ENCODE data around the gene TRANK1. TPM values are rescaled to one million over a fixed set of nuclear protein-coding genes. Genes with fewer than 3 reads are reported as not detected.

Gene TRANK1
- total and polyA plus RNA-seq, 2 experiments from 2014 or later = 5.2 to 10.3 TPM

- H3K9me2 ChIP-seq (ENCODE audit: insufficient read depth) = no peaks in the 10 kb centered on the region
- H3F3A ChIP-seq (ENCODE audit: insufficient read depth) = no peaks in the 10 kb centered on the region
- no peak for DNase-seq
- no peaks in the 10 kb centered on the region for H3K36me3 ChIP-seq (ENCODE audit: low read depth)
- H3K4me1 ChIP-seq (ENCODE audit: insufficient read depth) = no peaks in the 10 kb centered on the region
- H3K9me3 ChIP-seq (ENCODE audit: low read depth) = no peaks in the 10 kb centered on the region
- no peak overlapping the region for H3K9ac ChIP-seq
- H3K27ac ChIP-seq = no peak overlapping the region
- no peak overlapping the region for H3K4me3 ChIP-seq
- H3K79me2 ChIP-seq (ENCODE audit: insufficient read depth) = no peaks in the 10 kb centered on the region
- no peaks in the 10 kb centered on the region for H3K27me3 ChIP-seq (replicated peaks; ENCODE audit: insufficient read depth)
- H3K4me2 ChIP-seq (ENCODE audit: unreplicated experiment) = no peak overlapping the region
- no peak overlapping the region for H2AFZ ChIP-seq
- 86 to 87% methylated on average over 2 of the region's 2 CpGs for WGBS, 2 experiments (ENCODE audit: low coverage in 1 of 2, low lambda C conversion rate in 2 of 2, missing lambda C conversion rate in 2 of 2)
- no peak for TF ChIP-seq EZH2phosphoT487 (IDR thresholded peaks at IDR 0.05; ENCODE audit: insufficient read depth, low read depth)
- TF ChIP-seq EZH2 (IDR thresholded peaks at IDR 0.05; ENCODE audit: insufficient read depth, poor library complexity, severe bottlenecking) = no peak
- H4K20me1 ChIP-seq (ENCODE audit: insufficient read depth) = no peaks in the 10 kb centered on the region
- in situ Hi-C loops (cut with MboI) = no loop called here
These were observed 73.3 kb downstream of the TRANK1 start for GRCh38 chr3:36871379-36872126.

GRCh38 chr3:36868614-36869436 lies 76.0 kb downstream of the TRANK1 start:
- Histone ChIP-seq H3K9me3 (ENCODE audit: low read depth) (no peaks in the 10 kb centered on the region), H3K27me3 (replicated peaks; ENCODE audit: insufficient read depth) (no peaks in the 10 kb centered on the region), H3K4me2 (ENCODE audit: unreplicated experiment) (no peak overlapping the region), H3K27ac (no peak overlapping the region), H3K4me1 (ENCODE audit: insufficient read depth) (no peaks in the 10 kb centered on the region), H3K9me2 (ENCODE audit: insufficient read depth) (no peaks in the 10 kb centered on the region), H3F3A (ENCODE audit: insufficient read depth) (no peaks in the 10 kb centered on the region), H3K9ac (no peak overlapping the region), H3K79me2 (ENCODE audit: insufficient read depth) (no peaks in the 10 kb centered on the region), H2AFZ (no peak overlapping the region), H3K36me3 (ENCODE audit: low read depth) (no peaks in the 10 kb centered on the region), H3K4me3 (no peak overlapping the region), H4K20me1 (ENCODE audit: insufficient read depth) (no peaks in the 10 kb centered on the region)
- in situ Hi-C loops (cut with MboI) = loop anchor here (10.0 kb wide), 1 partner anchor 134 kb away; no protein-coding TSS in a partner anchor
- peak; percentile 67 for DNase-seq
- no peak for TF ChIP-seq EZH2 (IDR thresholded peaks at IDR 0.05; ENCODE audit: insufficient read depth, poor library complexity, severe bottlenecking)
- TF ChIP-seq EZH2phosphoT487 (IDR thresholded peaks at IDR 0.05; ENCODE audit: insufficient read depth, low read depth) = no peak
- WGBS, 2 experiments (ENCODE audit: low coverage in 1 of 2, low lambda C conversion rate in 2 of 2, missing lambda C conversion rate in 2 of 2) = 28 to 30% methylated on average over 2 of the region's 2 CpGs

- Histone ChIP-seq H3K9me3 (ENCODE audit: low read depth) (no peaks in the 10 kb centered on the region), H3K4me3 (no peak overlapping the region), H3K27me3 (replicated peaks; ENCODE audit: insufficient read depth) (no peaks in the 10 kb centered on the region), H3K27ac (no peak overlapping the region), H3K9me2 (ENCODE audit: insufficient read depth) (no peaks in the 10 kb centered on the region), H3K4me1 (ENCODE audit: insufficient read depth) (no peaks in the 10 kb centered on the region), H3K79me2 (ENCODE audit: insufficient read depth) (no peaks in the 10 kb centered on the region), H3K36me3 (ENCODE audit: low read depth) (0 out of 2 replicates have a peak, but pooled peaks cover 3% of the 10 kb centered on the region), H2AFZ (no peak overlapping the region), H3K9ac (no peak overlapping the region), H3K4me2 (ENCODE audit: unreplicated experiment) (no peak overlapping the region), H3F3A (ENCODE audit: insufficient read depth) (no peaks in the 10 kb centered on the region), H4K20me1 (ENCODE audit: insufficient read depth) (no peaks in the 10 kb centered on the region)
- WGBS, 2 experiments (ENCODE audit: low coverage in 1 of 2, low lambda C conversion rate in 2 of 2, missing lambda C conversion rate in 2 of 2) = 81 to 85% methylated on average over 7 of the region's 7 CpGs
- in situ Hi-C loops (cut with MboI) = loop anchor here (10.0 kb wide), 1 partner anchor 133 kb away; no protein-coding TSS in a partner anchor
- TF ChIP-seq EZH2 (IDR thresholded peaks at IDR 0.05; ENCODE audit: insufficient read depth, poor library complexity, severe bottlenecking) = no peak
- TF ChIP-seq EZH2phosphoT487 (IDR thresholded peaks at IDR 0.05; ENCODE audit: insufficient read depth, low read depth) = no peak
- no peak for DNase-seq
These were observed 77.0 kb downstream of the TRANK1 start for GRCh38 chr3:36867810-36868209.

GRCh38 chr3:36866368-36866767 lies 78.5 kb downstream of the TRANK1 start:
- in situ Hi-C loops (cut with MboI) = loop anchor here (10.0 kb wide), 1 partner anchor 132 kb away; no protein-coding TSS in a partner anchor
- no peaks in the 10 kb centered on the region for H3K9me3 ChIP-seq (ENCODE audit: low read depth)
- no peaks in the 10 kb centered on the region for H3K4me1 ChIP-seq (ENCODE audit: insufficient read depth)
- H3K27me3 ChIP-seq (replicated peaks; ENCODE audit: insufficient read depth) = no peaks in the 10 kb centered on the region
- H3K79me2 ChIP-seq (ENCODE audit: insufficient read depth) = no peaks in the 10 kb centered on the region
- no peak overlapping the region for H3K4me3 ChIP-seq
- H3F3A ChIP-seq (ENCODE audit: insufficient read depth) = no peaks in the 10 kb centered on the region
- H3K9me2 ChIP-seq (ENCODE audit: insufficient read depth) = no peaks in the 10 kb centered on the region
- TF ChIP-seq EZH2phosphoT487 (IDR thresholded peaks at IDR 0.05; ENCODE audit: insufficient read depth, low read depth) = no peak
- no peak for TF ChIP-seq EZH2 (IDR thresholded peaks at IDR 0.05; ENCODE audit: insufficient read depth, poor library complexity, severe bottlenecking)
- H3K27ac ChIP-seq = no peak overlapping the region
- H3K9ac ChIP-seq = no peak overlapping the region
- WGBS, 2 experiments (ENCODE audit: low coverage in 1 of 2, low lambda C conversion rate in 2 of 2, missing lambda C conversion rate in 2 of 2) = 94 to 100% methylated on average over 2 of the region's 2 CpGs
- 0 out of 2 replicates have a peak, but pooled peaks cover 3% of the 10 kb centered on the region for H3K36me3 ChIP-seq (ENCODE audit: low read depth)
- no peaks in the 10 kb centered on the region for H4K20me1 ChIP-seq (ENCODE audit: insufficient read depth)
- no peak overlapping the region for H2AFZ ChIP-seq
- DNase-seq = no peak
- no peak overlapping the region for H3K4me2 ChIP-seq (ENCODE audit: unreplicated experiment)
